ENCODE measurements around the gene PLXDC1. TPM values are rescaled to one million over a fixed set of nuclear protein-coding genes. Genes with fewer than 3 reads are reported as not detected.

Gene PLXDC1
- polyA plus RNA-seq, 1 experiment: 1.9 TPM

DNA sequence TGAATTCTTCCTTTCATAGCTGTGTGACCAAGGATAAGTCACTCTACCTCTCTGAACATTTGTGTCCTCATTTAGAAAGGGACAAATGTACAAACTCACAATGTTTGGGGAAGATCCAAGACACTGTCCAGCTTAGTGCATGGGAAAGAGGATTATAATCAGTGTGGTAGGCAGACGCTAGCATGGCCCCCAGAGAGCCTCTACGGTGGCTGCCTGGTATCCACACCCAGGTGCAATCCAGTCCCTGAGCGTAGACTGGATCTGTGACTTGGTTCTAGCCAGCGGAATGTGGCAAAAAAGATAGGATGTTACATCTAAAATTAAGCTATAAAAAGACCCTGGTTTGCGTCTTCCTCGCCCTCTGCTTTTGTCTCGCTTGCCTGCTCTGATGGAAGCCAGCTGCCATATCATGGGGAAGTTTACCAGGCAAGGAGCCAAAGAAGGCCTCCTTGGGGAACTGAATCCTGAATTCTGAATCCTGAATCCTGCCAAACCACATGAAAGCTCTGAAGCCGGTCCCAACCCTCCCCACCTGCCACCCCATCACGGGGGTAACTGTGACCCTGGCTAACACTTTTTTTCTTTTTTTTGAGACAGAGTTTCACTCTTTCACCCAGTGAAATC, 51.7 kb downstream of the PLXDC1 start:
- Histone ChIP-seq H3K4me3 (ENCODE audit: low read depth, low read length) (no peak overlapping the region), H3K27me3 (ENCODE audit: control insufficient read depth, insufficient read depth, low read length) (peaks cover 39% of the 10 kb centered on the region), H3K9me3 (ENCODE audit: control insufficient read depth, insufficient read depth, low read length) (no peaks in the 10 kb centered on the region), H3K27ac (ENCODE audit: low read depth, low read length) (peak overlapping the region; percentile 21)
- CTCF ChIA-PET: interaction anchor here (0.5 to 1.7 kb wide), 4 partner anchors 32 to 145 kb away, joined by 3 to 9 read pairs (median 4); no protein-coding TSS in a partner anchor
- DNase-seq (ENCODE audit: low read depth, low spot score): peak; percentile 44
- TF ChIP-seq, protein P1, sequence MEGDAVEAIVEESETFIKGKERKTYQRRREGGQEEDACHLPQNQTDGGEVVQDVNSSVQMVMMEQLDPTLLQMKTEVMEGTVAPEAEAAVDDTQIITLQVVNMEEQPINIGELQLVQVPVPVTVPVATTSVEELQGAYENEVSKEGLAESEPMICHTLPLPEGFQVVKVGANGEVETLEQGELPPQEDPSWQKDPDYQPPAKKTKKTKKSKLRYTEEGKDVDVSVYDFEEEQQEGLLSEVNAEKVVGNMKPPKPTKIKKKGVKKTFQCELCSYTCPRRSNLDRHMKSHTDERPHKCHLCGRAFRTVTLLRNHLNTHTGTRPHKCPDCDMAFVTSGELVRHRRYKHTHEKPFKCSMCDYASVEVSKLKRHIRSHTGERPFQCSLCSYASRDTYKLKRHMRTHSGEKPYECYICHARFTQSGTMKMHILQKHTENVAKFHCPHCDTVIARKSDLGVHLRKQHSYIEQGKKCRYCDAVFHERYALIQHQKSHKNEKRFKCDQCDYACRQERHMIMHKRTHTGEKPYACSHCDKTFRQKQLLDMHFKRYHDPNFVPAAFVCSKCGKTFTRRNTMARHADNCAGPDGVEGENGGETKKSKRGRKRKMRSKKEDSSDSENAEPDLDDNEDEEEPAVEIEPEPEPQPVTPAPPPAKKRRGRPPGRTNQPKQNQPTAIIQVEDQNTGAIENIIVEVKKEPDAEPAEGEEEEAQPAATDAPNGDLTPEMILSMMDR (IDR thresholded peaks at IDR 0.05; ENCODE audit: low read depth, low read length): no peak
- POLR2A ChIA-PET: interaction anchor here (0.8 kb wide), 3 partner anchors 15 to 167 kb away, joined by 3 to 4 read pairs (median 3); no protein-coding TSS in a partner anchor

DNA sequence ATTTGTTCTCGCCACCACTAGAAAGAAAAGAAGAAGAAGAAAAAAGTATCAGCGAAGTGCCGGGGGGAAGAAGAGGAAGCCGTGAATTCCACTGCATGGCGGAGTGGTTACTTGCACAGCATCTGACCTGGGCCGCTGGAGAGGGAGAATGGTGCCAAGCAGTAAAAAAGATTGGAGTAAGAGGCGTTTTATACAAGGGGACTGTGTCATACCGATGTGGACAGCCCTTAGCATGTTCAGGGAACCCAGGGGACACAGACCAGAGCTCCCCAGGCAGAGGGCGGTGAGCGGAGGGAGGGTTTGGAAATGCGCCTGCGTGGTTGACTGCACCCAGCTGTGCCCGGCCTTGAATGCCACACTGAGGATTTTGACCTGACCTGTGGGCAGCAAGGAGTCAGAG, 52.8 kb downstream of the PLXDC1 start:
- no peak for DNase-seq (ENCODE audit: low read depth, low spot score)
- Histone ChIP-seq H3K4me3 (ENCODE audit: low read depth, low read length) (no peak overlapping the region), H3K27me3 (ENCODE audit: control insufficient read depth, insufficient read depth, low read length) (peaks cover 45% of the 10 kb centered on the region), H3K9me3 (ENCODE audit: control insufficient read depth, insufficient read depth, low read length) (no peaks in the 10 kb centered on the region), H3K27ac (ENCODE audit: low read depth, low read length) (no peak overlapping the region)
- TF ChIP-seq, protein P1 (IDR thresholded peaks at IDR 0.05; ENCODE audit: low read depth, low read length): no peak
- POLR2A ChIA-PET: no interaction called here
- CTCF ChIA-PET: interaction anchor here (0.8 kb wide), 1 partner anchor 116 kb away, joined by 4 read pairs; no protein-coding TSS in a partner anchor

DNA sequence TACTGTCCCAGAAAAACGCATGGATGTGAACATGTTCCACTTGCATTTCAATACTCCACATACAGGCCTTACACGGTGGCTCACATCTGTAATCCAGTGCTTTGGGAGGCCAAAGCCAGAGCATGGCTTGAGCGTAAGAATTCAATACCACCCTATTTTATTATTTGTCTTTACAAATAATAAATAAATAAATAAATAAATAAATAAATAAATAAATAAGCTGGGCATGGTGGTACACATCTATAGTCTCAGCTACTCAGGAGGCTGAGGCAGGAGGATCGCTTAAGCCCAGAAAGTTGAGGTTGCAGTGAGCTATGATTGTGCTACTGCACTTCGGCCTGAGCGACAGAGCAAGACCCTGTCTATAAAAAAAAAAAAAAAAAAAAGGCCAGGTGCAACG, 53.9 kb downstream of the PLXDC1 start:
- TF ChIP-seq, protein P1 (IDR thresholded peaks at IDR 0.05; ENCODE audit: low read depth, low read length): no peak
- DNase-seq (ENCODE audit: low read depth, low spot score): no peak
- H3K27ac ChIP-seq (ENCODE audit: low read depth, low read length): no peak overlapping the region
- no peak overlapping the region for H3K4me3 ChIP-seq (ENCODE audit: low read depth, low read length)
- H3K9me3 ChIP-seq (ENCODE audit: control insufficient read depth, insufficient read depth, low read length): no peaks in the 10 kb centered on the region
- CTCF ChIA-PET: interaction anchor here (0.8 kb wide), 1 partner anchor 114 kb away, joined by 3 read pairs; no protein-coding TSS in a partner anchor
- POLR2A ChIA-PET: no interaction called here
- peaks cover 49% of the 10 kb centered on the region for H3K27me3 ChIP-seq (ENCODE audit: control insufficient read depth, insufficient read depth, low read length)

DNA sequence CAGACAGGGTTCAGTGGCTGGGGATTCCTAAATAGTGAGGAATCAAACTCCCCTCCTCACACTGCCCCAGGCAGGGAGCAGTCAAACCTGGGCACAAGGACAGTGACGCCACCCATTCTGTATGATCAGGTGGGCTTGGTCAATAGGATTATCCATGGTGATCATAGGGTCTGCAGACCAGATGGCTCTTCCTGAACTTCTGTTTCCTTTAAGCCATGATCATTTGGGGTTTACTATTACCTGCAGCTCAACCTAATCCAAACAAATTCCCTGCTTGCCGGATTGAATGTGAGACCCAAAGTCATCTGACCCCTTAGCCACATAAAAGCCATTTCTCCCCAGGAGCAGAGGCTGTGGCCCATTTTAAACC, 54.3 kb downstream of the PLXDC1 start:
- ChIA-PET CTCF (no interaction called here), POLR2A (no interaction called here)
- TF ChIP-seq, protein P1 (IDR thresholded peaks at IDR 0.05; ENCODE audit: low read depth, low read length): no peak
- DNase-seq (ENCODE audit: low read depth, low spot score): no peak
- Histone ChIP-seq H3K27me3 (ENCODE audit: control insufficient read depth, insufficient read depth, low read length) (peaks cover 53% of the 10 kb centered on the region), H3K9me3 (ENCODE audit: control insufficient read depth, insufficient read depth, low read length) (no peaks in the 10 kb centered on the region), H3K27ac (ENCODE audit: low read depth, low read length) (no peak overlapping the region), H3K4me3 (ENCODE audit: low read depth, low read length) (no peak overlapping the region)

DNA sequence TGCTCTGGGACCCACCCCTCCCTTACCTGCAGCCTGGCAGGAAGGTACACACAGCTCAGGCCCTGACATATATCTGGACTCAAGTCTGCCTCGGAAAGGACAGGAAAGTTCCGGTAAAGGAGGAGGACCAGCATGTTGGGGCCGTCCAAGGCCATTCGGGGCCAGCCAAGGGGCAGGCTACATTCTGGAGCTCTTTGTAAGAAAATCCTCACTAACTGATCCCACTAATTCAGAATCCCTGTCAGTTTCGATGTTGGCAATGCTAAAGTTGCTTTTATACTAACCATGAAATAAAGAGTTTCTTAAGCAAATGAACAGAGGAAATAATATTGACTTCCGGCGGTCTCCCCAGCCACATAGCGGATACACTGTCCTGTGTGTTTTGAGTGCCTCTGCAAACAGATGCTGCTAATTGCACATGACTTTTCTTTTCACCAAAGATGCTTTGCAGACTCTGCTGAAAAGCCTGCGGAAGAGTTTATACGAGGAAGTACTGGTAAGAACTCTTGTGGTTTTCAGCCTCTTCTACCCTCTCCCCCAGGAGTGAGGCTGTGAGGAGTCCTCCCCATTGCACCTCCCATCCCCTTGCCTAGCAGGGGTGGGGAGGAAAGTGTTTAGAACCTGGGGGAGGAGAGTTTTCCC, 54.8 kb downstream of the PLXDC1 start:
- ChIA-PET POLR2A (no interaction called here), CTCF (no interaction called here)
- H3K27me3 ChIP-seq (ENCODE audit: control insufficient read depth, insufficient read depth, low read length): peaks cover 53% of the 10 kb centered on the region
- H3K9me3 ChIP-seq (ENCODE audit: control insufficient read depth, insufficient read depth, low read length): no peaks in the 10 kb centered on the region
- DNase-seq (ENCODE audit: low read depth, low spot score): no peak
- no peak overlapping the region for H3K4me3 ChIP-seq (ENCODE audit: low read depth, low read length)
- TF ChIP-seq, protein P1 (IDR thresholded peaks at IDR 0.05; ENCODE audit: low read depth, low read length): no peak
- H3K27ac ChIP-seq (ENCODE audit: low read depth, low read length): no peak overlapping the region
